Measurements from ENCODE around the gene NMUR1. TPM values are rescaled to one million over a fixed set of nuclear protein-coding genes. Genes with fewer than 3 reads are reported as not detected.

Gene NMUR1
- total RNA-seq, 4 donors from 2014 or later, result 0.21 to 2.5 (median 0.22) TPM; not detected in 1

DNA sequence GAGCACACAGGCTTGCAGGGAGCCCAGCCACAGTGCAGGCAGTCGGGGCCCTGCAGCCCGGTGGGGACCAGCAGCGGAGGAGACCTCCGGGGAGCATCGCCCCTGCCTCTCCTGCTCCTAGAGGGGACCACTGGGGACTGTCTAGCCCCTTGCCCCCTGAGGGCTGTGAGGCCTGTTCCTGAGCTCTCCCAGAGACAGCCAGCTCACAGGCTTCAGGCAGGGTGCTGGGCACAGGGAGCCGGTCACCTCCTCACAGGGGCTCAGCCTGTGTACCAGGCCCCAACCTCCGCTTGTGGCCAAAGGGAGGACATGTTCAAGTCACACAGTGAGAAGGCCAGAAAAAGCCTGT lies 3.5 kb upstream of the NMUR1 start:
- no peaks in the 10 kb centered on the region for H3K9me3 ChIP-seq
- 77 to 86% methylated on average over 3 to 7 of the region's 7 CpGs for WGBS, 2 donors

DNA sequence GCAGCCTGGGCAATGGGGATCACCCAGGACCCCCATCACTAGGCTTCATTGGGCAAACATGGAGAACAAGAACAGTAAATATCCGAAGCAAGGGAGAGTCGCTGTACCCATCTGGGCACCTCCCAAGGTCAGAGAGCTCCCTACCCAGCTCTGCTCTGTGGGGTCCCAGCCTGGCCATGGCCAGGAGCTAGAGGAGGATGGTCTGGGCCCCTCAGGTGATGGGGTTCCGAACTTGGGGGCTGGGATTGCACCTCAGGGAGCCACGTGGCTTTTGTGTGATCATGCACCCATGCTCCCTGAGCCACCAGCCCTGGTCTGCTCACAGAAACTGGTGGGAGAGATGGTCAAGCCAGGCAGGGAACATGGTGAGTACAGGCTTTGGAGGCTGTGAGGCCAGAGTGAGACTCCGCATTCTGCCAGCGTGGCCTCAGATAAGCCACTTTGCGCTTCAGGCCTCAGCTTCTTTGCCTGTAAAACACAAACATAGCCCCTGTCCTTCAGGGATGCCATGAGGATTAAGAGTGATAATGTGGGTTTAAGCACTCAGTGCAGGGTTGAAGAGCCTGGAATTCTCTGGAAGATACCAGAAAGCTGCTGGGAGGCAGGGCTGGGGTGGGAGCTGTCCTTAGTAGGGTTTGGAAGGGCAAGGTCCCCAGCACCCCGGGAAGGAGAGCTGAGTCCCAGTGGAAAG lies 3.0 kb upstream of the NMUR1 start:
- WGBS, 2 donors, result 90 to 91% methylated on average over 8 of the region's 8 CpGs

More for the DNA sequence above, 3.5 kb upstream of the NMUR1 start:
- Histone ChIP-seq H3K27ac (no peak overlapping the region), H3K4me1 (peaks cover 0 to 11% (median 0%) of the 10 kb centered on the region in 4 donors), H3K36me3 (no peaks in the 10 kb centered on the region), H3K27me3 (peaks cover 0 to 11% of the 10 kb centered on the region in 2 donors), H3K4me3 (no peak overlapping the region)
- TF ChIP-seq POLR2A (IDR thresholded peaks at IDR 0.05) (no peak), EP300 (IDR thresholded peaks at IDR 0.05) (no peak)
- TF ChIP-seq, protein P1, sequence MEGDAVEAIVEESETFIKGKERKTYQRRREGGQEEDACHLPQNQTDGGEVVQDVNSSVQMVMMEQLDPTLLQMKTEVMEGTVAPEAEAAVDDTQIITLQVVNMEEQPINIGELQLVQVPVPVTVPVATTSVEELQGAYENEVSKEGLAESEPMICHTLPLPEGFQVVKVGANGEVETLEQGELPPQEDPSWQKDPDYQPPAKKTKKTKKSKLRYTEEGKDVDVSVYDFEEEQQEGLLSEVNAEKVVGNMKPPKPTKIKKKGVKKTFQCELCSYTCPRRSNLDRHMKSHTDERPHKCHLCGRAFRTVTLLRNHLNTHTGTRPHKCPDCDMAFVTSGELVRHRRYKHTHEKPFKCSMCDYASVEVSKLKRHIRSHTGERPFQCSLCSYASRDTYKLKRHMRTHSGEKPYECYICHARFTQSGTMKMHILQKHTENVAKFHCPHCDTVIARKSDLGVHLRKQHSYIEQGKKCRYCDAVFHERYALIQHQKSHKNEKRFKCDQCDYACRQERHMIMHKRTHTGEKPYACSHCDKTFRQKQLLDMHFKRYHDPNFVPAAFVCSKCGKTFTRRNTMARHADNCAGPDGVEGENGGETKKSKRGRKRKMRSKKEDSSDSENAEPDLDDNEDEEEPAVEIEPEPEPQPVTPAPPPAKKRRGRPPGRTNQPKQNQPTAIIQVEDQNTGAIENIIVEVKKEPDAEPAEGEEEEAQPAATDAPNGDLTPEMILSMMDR (IDR thresholded peaks at IDR 0.05), result no peak
- DNase-seq (ENCODE audit: low spot score in 2 of 2), result no peak

DNA sequence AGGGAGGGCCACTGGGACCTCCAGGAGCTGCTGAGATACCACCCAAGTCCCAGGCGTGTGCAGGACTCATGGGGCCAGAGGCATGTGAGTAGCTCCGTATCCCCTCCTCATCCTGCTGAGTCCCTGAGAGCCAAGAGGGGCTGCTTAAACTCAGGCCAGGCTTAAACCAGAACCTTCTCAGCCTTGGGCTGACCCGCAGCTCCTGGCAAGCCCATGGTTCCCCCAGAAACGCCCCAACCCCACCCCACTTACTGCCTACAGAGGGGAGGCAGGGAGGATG lies 2.5 kb upstream of the NMUR1 start:
- H3K27me3 ChIP-seq, result peaks cover 0 to 11% of the 10 kb centered on the region in 2 donors
- H3K4me3 ChIP-seq, result no peak overlapping the region
- no peaks in the 10 kb centered on the region for H3K36me3 ChIP-seq
- no peak overlapping the region for H3K27ac ChIP-seq
- H3K4me1 ChIP-seq, result peaks cover 0 to 11% (median 0%) of the 10 kb centered on the region in 4 donors
- DNase-seq (ENCODE audit: low spot score in 2 of 2), result no peak
- TF ChIP-seq POLR2A (IDR thresholded peaks at IDR 0.05), result no peak
- no peak for TF ChIP-seq EP300 (IDR thresholded peaks at IDR 0.05)
- TF ChIP-seq, protein P1 (IDR thresholded peaks at IDR 0.05), result no peak
- no peaks in the 10 kb centered on the region for H3K9me3 ChIP-seq
- whole genome bisulfite sequencing, 2 donors, result 85 to 95% methylated on average over 3 to 4 of the region's 4 CpGs

More for the DNA sequence above, 3.0 kb upstream of the NMUR1 start:
- Histone ChIP-seq H3K4me1 (peaks cover 0 to 11% (median 0%) of the 10 kb centered on the region in 4 donors), H3K27ac (no peak overlapping the region), H3K27me3 (peaks cover 0 to 11% of the 10 kb centered on the region in 2 donors), H3K36me3 (no peaks in the 10 kb centered on the region), H3K4me3 (no peak overlapping the region), H3K9me3 (no peaks in the 10 kb centered on the region)
- TF ChIP-seq, protein P1 (IDR thresholded peaks at IDR 0.05), result no peak
- TF ChIP-seq EP300 (IDR thresholded peaks at IDR 0.05) (no peak), POLR2A (IDR thresholded peaks at IDR 0.05) (no peak)
- no peak for DNase-seq (ENCODE audit: low spot score in 2 of 2)

DNA sequence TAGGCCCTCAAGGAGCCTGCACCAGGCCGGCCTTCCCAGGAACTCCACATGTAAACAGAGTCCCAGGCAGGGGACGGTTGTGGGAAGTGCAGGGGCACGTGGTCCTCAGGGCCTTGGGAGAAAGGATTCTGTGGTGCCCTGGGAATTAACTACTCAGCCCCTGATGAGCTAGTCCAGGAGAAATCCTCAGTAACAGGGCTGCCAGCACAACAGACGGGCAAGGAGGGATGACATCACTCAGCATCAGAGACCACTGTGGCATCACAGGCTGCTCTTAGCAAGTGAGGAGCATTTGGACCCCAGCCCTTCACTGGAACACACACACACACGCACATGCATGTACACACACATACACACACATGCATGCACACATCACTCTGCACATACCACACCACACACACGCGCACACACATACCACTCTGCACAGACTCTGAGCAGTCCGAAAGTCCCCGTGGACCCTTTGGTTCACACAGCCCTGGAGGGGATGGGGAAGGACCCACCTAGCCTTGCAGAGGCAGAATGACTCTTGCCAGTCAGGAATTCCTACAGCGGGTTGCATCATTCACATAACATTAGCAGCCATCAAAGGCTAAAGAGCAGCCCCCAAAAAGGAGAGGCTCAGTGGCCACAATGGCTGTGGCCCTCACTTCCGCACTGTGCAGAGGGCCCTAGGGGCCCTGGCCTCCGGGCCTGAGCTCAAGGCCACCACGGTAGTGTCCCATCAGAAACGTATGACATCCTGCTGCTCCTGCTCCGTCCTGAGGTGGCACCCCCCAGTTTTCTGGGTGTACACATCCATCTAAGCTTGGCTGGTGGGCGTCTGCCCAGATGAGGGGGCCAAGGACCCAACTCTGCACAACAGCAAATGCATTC lies 1.9 kb upstream of the NMUR1 start:
- no peak for DNase-seq (ENCODE audit: low spot score in 2 of 2)
- Histone ChIP-seq H3K4me3 (no peak overlapping the region), H3K27me3 (peaks cover 0 to 11% of the 10 kb centered on the region in 2 donors), H3K9me3 (no peaks in the 10 kb centered on the region), H3K27ac (no peak overlapping the region), H3K36me3 (no peaks in the 10 kb centered on the region), H3K4me1 (peaks cover 0 to 11% (median 0%) of the 10 kb centered on the region in 4 donors)
- TF ChIP-seq EP300 (IDR thresholded peaks at IDR 0.05) (no peak), POLR2A (IDR thresholded peaks at IDR 0.05) (no peak)
- TF ChIP-seq, protein P1 (IDR thresholded peaks at IDR 0.05), result no peak
- 75 to 85% methylated on average over 13 to 16 of the region's 16 CpGs for WGBS, 2 donors

DNA sequence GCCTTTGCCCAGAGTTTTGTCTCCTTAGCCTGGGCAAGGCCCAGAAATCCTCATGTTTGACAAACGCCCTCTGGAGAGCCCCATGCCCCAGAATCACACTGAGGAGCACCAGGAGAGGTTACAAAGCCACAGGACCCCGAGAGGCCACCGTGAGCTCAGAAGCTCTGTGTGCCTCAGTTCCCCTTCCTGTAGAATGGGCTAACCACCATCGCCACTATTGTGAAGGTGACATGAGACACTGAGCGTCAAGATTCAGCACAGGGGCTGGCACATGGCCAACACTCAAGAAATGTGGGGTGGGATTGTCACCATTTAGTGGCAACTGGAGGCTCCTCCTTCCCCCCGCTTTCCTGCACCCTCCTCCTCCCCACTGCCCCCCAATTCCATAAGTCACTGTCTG lies 1.2 kb upstream of the NMUR1 start:
- H3K4me3 ChIP-seq, result no peak overlapping the region
- TF ChIP-seq, protein P1 (IDR thresholded peaks at IDR 0.05), result no peak
- H3K4me1 ChIP-seq, result peaks cover 0 to 11% (median 0%) of the 10 kb centered on the region in 4 donors
- DNase-seq (ENCODE audit: low spot score in 2 of 2), result no peak
- no peak overlapping the region for H3K27ac ChIP-seq
- 90 to 95% methylated on average over 6 of the region's 6 CpGs for WGBS, 2 donors
- no peaks in the 10 kb centered on the region for H3K36me3 ChIP-seq
- H3K27me3 ChIP-seq, result peaks cover 0 to 11% of the 10 kb centered on the region in 2 donors
- no peaks in the 10 kb centered on the region for H3K9me3 ChIP-seq

Data from tibial nerve (tissue), 4 donors.